Cardiac atrium fibroblast (primary cell): ENCODE results near the gene CAPRIN1. TPM values are rescaled to one million over a fixed set of nuclear protein-coding genes. Genes with fewer than 3 reads are reported as not detected.

ENCODE experiments used
- total RNA-seq: library from RNA; depleted of rRNA; stranded (reverse); fragments of >200 nt; gene quantifications from 2 replicates; pipeline ENCODE4 v1.2.3, GENCODE V29; 2015

The CAPRIN1 gene, protein sequence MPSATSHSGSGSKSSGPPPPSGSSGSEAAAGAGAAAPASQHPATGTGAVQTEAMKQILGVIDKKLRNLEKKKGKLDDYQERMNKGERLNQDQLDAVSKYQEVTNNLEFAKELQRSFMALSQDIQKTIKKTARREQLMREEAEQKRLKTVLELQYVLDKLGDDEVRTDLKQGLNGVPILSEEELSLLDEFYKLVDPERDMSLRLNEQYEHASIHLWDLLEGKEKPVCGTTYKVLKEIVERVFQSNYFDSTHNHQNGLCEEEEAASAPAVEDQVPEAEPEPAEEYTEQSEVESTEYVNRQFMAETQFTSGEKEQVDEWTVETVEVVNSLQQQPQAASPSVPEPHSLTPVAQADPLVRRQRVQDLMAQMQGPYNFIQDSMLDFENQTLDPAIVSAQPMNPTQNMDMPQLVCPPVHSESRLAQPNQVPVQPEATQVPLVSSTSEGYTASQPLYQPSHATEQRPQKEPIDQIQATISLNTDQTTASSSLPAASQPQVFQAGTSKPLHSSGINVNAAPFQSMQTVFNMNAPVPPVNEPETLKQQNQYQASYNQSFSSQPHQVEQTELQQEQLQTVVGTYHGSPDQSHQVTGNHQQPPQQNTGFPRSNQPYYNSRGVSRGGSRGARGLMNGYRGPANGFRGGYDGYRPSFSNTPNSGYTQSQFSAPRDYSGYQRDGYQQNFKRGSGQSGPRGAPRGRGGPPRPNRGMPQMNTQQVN
- total RNA-seq, result 132 and 150 TPM in 2 replicates

GRCh38 chr11:34051349-34052035 lies at the start of gene CAPRIN1:
CAPRIN1 (plus strand) TSS chr11:34051731; CDS start chr11:34052421, 690 bp downstream.

GRCh38 chr11:34105079-34105956 lies 53.8 kb downstream of the CAPRIN1 start, which contains the start of gene NAT10:
NAT10 (plus strand) TSS chr11:34105629; CDS start chr11:34108226, 2,597 bp downstream.

Other genes with a start within 250 kb of the CAPRIN1 start
- gene LMO2, start 159.7 kb upstream of the CAPRIN1 start, total RNA-seq, result 10.3 and 12.3 TPM in 2 replicates
- gene NAT10, start 53.9 kb downstream of the CAPRIN1 start, total RNA-seq, result 20.8 and 22.7 TPM in 2 replicates